Transverse colon (tissue), 4 donors: Measurements from ENCODE around the gene CD3D. TPM values are rescaled to one million over a fixed set of nuclear protein-coding genes. Genes with fewer than 3 reads are reported as not detected.
A peak's percentile ranks its signal among the peaks of the same experiment; 100 is the strongest.

Source experiments
- DNase-seq: peaks from one replicate; pipeline ENCODE4 v3.0.0-alpha.2; 2019
- H3K27ac ChIP-seq, 4 donors: fragments of 200-600 bp; sonication (generic); 2 replicates each; pipeline ENCODE4 v1.5.1; 2016 to 2018; ENCODE audit warnings: inconsistent platforms in 4 of 4
- H3K27me3 ChIP-seq: fragments of 200-600 bp; sonication (generic); 2 replicates; pipeline ENCODE4 v1.5.1; 2017; ENCODE audit warnings: inconsistent platforms
- H3K36me3 ChIP-seq, 4 donors: fragments of 200-600 bp; sonication (generic); 2 replicates each; pipeline ENCODE4 v1.5.1; 2017 to 2019; ENCODE audit warnings: inconsistent platforms in 4 of 4
- H3K4me1 ChIP-seq, 4 donors: fragments of 200-600 bp; sonication (generic); 2 replicates each; pipeline ENCODE4 v1.5.1; 2017 to 2020; ENCODE audit warnings: inconsistent platforms in 4 of 4
- H3K4me3 ChIP-seq, 4 donors: fragments of 200-600 bp; sonication (generic); 1 replicate in 1 of 4; 2 replicates in 3 of 4; pipeline versions ENCODE4 v1.5.1 to v1.6.1; 2017 to 2019; ENCODE audit warnings: inconsistent platforms in 4 of 4
- H3K9me3 ChIP-seq, 2 donors: fragments of 200-600 bp; sonication (generic); 2 replicates each; pipeline ENCODE4 v1.5.1; 2017 to 2019; ENCODE audit warnings: inconsistent platforms in 2 of 2
- EP300 ChIP-seq: sonication (generic); formaldehyde crosslinking; IDR thresholded peaks from one replicate; pipeline ENCODE4 v1.6.1; 2017; ENCODE audit warnings: antibody characterized with exemption, low read depth
- POLR2A ChIP-seq: fragments of 450-650 bp; IDR thresholded peaks from one replicate; pipeline ENCODE4 v1.6.1; 2016; ENCODE audit warnings: antibody characterized with exemption, mild to moderate bottlenecking, moderate library complexity
- POLR2AphosphoS5 ChIP-seq, 3 donors: sonication (generic); formaldehyde crosslinking; IDR thresholded peaks; one replicate each; pipeline ENCODE4 v1.6.1; 2016; ENCODE audit warnings: antibody characterized with exemption in 3 of 3
- WGBS, 2 donors: methylation state at CpG; one replicate each; pipeline ENCODE4 v1.1.5; 2018; ENCODE audit warnings: low coverage in 1 of 2; 5-methylcytosine and 5-hydroxymethylcytosine counted together
- in situ Hi-C, 4 donors: fragments of 200-750 bp; cut with MboI; loops; one replicate each; pipeline versions ENCODE4 v1.15.0 to v1.15.1; 2017; ENCODE audit warnings: low sequenced_read_pairs in 3 of 4, low pct_ligation_motif_present in 1 of 4, low pct_unique_long_range_greater_than_20kb in 1 of 4
- intact Hi-C: fragments of 100-400 bp; cut with DNase I; formaldehyde crosslinking; loops from one replicate; pipeline ENCODE4 v1.15.1; 2023; ENCODE audit warnings: low total_unique reads
- total RNA-seq, 4 donors: library from RNA; depleted of rRNA; stranded (reverse); fragments of >200 nt; gene quantifications; one replicate each; pipeline ENCODE4 v1.1.0, GENCODE V29; 2016
- TF ChIP-seq, protein P1 (sequence below), 5 experiments: fragments of 200-600 bp in 3 of 5; fragments of 450-650 bp in 2 of 5; sonication (generic) in 3 of 5; IDR thresholded peaks; 1 replicate in 2 of 5; 2 replicates in 3 of 5; pipeline ENCODE4 v1.5.1; 2016 to 2017; ENCODE audit warnings: antibody characterized with exemption in 5 of 5, inconsistent platforms in 3 of 5, mild to moderate bottlenecking in 2 of 5, moderate library complexity in 1 of 5

CD3D gene
- total RNA-seq, 4 donors from 2014 or later, result 3.5 to 19.2 (median 15.3) TPM; not detected in 1

GRCh38 chr11:118295199-118295598, 47.3 kb downstream of the CD3D start:
- DNase-seq, result no peak
- Histone ChIP-seq H3K27me3 (peaks cover 4% of the 10 kb centered on the region), H3K4me3 (no peak overlapping the region), H3K27ac (no peak overlapping the region), H3K9me3 (no peaks in the 10 kb centered on the region), H3K4me1 (peaks cover 0 to 3% (median 0%) of the 10 kb centered on the region in 4 donors), H3K36me3 (no peaks in the 10 kb centered on the region)
- in situ Hi-C loops (loop anchor here in 3 of 4 donors (5.0 to 25.0 kb wide), 4 partner anchors 50 to 108 kb away; partner anchors contain the start of genes CD3D (in 1 of the 3), CD3G (in 1 of the 3), SCN2B (in 1 of the 3) and UBE4A (in 1 of the 3)), intact Hi-C loops (no loop called here)
- TF ChIP-seq POLR2A (no peak), POLR2AphosphoS5 (IDR thresholded peaks at IDR 0.05) (no peak), EP300 (no peak)
- TF ChIP-seq, protein P1, sequence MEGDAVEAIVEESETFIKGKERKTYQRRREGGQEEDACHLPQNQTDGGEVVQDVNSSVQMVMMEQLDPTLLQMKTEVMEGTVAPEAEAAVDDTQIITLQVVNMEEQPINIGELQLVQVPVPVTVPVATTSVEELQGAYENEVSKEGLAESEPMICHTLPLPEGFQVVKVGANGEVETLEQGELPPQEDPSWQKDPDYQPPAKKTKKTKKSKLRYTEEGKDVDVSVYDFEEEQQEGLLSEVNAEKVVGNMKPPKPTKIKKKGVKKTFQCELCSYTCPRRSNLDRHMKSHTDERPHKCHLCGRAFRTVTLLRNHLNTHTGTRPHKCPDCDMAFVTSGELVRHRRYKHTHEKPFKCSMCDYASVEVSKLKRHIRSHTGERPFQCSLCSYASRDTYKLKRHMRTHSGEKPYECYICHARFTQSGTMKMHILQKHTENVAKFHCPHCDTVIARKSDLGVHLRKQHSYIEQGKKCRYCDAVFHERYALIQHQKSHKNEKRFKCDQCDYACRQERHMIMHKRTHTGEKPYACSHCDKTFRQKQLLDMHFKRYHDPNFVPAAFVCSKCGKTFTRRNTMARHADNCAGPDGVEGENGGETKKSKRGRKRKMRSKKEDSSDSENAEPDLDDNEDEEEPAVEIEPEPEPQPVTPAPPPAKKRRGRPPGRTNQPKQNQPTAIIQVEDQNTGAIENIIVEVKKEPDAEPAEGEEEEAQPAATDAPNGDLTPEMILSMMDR (IDR thresholded peaks at IDR 0.05), result no peak
- WGBS, 2 donors, result 60 to 78% methylated on average over 2 to 5 of the region's 5 CpGs

GRCh38 chr11:118294053-118294452, 48.5 kb downstream of the CD3D start:
- H3K36me3 ChIP-seq, result no peaks in the 10 kb centered on the region
- H3K27ac ChIP-seq, result no peak overlapping the region
- H3K9me3 ChIP-seq, result no peaks in the 10 kb centered on the region
- intact Hi-C loops (no loop called here), in situ Hi-C loops (loop anchor here in 2 of 4 donors (5.0 to 25.0 kb wide), 4 partner anchors 51 to 107 kb away; partner anchors contain the start of genes CD3D (in 1 of the 2), CD3G (in 1 of the 2), SCN2B (in 1 of the 2) and UBE4A (in 1 of the 2))
- peaks cover 4% of the 10 kb centered on the region for H3K27me3 ChIP-seq
- TF ChIP-seq POLR2A, result no peak
- TF ChIP-seq EP300, result no peak
- no peak for TF ChIP-seq POLR2AphosphoS5 (IDR thresholded peaks at IDR 0.05)
- TF ChIP-seq, protein P1 (IDR thresholded peaks at IDR 0.05), result no peak
- no peak overlapping the region for H3K4me3 ChIP-seq
- WGBS, 2 donors, result 81 to 92% methylated on average over 2 of the region's 2 CpGs
- peaks cover 0 to 3% (median 0%) of the 10 kb centered on the region in 4 donors for H3K4me1 ChIP-seq
- DNase-seq, result no peak

DNA sequence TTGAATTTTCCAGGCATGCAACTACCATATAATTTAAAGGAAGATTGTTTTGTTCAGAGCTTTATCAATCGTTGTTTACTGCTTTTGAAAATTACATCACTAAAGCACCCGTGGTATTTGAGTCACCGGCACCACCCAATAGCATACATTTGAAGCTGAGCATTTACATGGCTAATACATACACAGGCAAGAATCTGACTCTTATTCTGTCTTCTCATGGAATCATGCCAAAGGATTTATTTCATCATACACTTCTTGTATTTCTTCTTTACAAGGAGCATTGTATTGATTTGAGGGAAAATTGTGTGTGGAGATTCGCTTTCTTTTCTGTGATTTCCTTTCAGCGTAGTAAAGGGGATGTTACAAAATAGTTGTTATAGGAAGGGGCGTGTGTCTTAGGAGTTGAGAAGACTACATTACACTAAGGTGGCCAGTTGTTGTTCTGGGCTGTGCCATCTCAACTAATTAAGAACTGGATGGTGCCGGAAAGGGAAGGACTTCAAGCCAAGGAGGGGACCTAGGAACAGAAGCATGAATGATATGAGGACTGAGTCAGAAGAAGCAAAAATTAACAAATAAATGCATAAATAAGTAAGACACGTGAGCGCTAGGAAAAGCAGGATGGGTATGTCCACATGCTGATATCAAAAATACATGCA, 50.9 kb downstream of the CD3D start:
- Histone ChIP-seq H3K4me3 (no peak overlapping the region), H3K36me3 (no peaks in the 10 kb centered on the region), H3K9me3 (no peaks in the 10 kb centered on the region), H3K4me1 (peaks cover 0 to 14% (median 3%) of the 10 kb centered on the region in 4 donors), H3K27ac (no peak overlapping the region), H3K27me3 (peaks cover 4% of the 10 kb centered on the region)
- intact Hi-C loops, result no loop called here
- WGBS, 2 donors, result 59 to 64% methylated on average over 9 of the region's 9 CpGs
- TF ChIP-seq, protein P1 (IDR thresholded peaks at IDR 0.05), result no peak
- TF ChIP-seq POLR2AphosphoS5 (IDR thresholded peaks at IDR 0.05), result no peak
- TF ChIP-seq EP300, result no peak
- no peak for TF ChIP-seq POLR2A
- in situ Hi-C loops, result loop anchor here in 2 of 4 donors (5.0 to 25.0 kb wide), 4 partner anchors 53 to 104 kb away; partner anchors contain the start of genes CD3D (in 1 of the 2), CD3G (in 1 of the 2), SCN2B (in 1 of the 2) and UBE4A (in 1 of the 2)
- no peak for DNase-seq

- H3K27me3 ChIP-seq, result peaks cover 4% of the 10 kb centered on the region
- no peaks in the 10 kb centered on the region for H3K9me3 ChIP-seq
- in situ Hi-C loops (loop anchor here in 2 of 4 donors (5.0 to 25.0 kb wide), 4 partner anchors 54 to 104 kb away; partner anchors contain the start of genes CD3D (in 1 of the 2), CD3G (in 1 of the 2), SCN2B (in 1 of the 2) and UBE4A (in 1 of the 2)), intact Hi-C loops (no loop called here)
- H3K27ac ChIP-seq, result no peak overlapping the region
- TF ChIP-seq EP300, result no peak
- peak in 1 of 3 donors; percentile 47 for TF ChIP-seq POLR2AphosphoS5 (IDR thresholded peaks at IDR 0.05)
- TF ChIP-seq, protein P1 (IDR thresholded peaks at IDR 0.05), result peak; percentile 34 to 73 (median 49)
- DNase-seq, result peak; percentile 61
- no peak overlapping the region for H3K4me3 ChIP-seq
- H3K36me3 ChIP-seq, result no peaks in the 10 kb centered on the region
- 8 to 16% methylated on average over 5 to 9 of the region's 9 CpGs for WGBS, 2 donors
- peaks cover 0 to 17% (median 4%) of the 10 kb centered on the region in 4 donors for H3K4me1 ChIP-seq
These were observed 51.6 kb downstream of the CD3D start for GRCh38 chr11:118290923-118291322.
